ENCODE results near the gene STON1. TPM values are rescaled to one million over a fixed set of nuclear protein-coding genes. Genes with fewer than 3 reads are reported as not detected.

Gene STON1
- total and polyA plus RNA-seq, 2 of the 4 experiments (the other 2 are of a cell fraction): 4.0 to 5.7 TPM

DNA sequence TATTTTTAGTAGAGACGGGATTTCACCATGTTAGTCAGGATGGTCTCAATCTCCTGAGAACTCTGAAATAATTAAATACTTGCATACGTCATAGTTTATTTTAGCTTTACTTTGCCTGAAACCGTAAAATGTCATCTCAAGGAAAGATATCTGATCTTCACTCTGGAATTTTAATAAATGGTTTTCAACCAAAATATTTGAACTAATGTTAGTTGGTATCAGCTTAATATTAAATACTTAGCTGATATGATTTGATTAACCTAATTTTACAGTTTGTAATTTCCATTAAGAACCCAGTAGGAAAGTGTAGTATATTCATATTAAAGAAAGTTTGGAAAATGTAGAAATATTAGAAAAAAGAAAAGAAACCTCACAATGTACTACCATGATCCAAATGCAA lies 41.4 kb upstream of the STON1 start:
- dilution Hi-C loops (cut with HindIII; ENCODE audit: low sequenced_read_pairs, unreplicated experiment) (no loop called here), intact Hi-C loops (cut with micrococcal nuclease) (no loop called here), in situ Hi-C loops (cut with MboI; ENCODE audit: low sequenced_read_pairs) (no loop called here)
- H3K4me3 ChIP-seq (ENCODE audit: insufficient read depth, low read depth, low read length): no peak overlapping the region
- no peak overlapping the region for H2BK120ac ChIP-seq (ENCODE audit: low read depth, low read length)
- H3K4me2 ChIP-seq (ENCODE audit: low read depth, low read length): no peak overlapping the region
- H3K14ac ChIP-seq (replicated peaks; ENCODE audit: low read depth, low read length): no peak overlapping the region
- no peak overlapping the region for H4K91ac ChIP-seq (ENCODE audit: insufficient read depth, low read depth, low read length)
- H2AFZ ChIP-seq (replicated peaks; ENCODE audit: low read length, poor library complexity): no peak overlapping the region
- no peak overlapping the region for H3K18ac ChIP-seq (ENCODE audit: low read depth, low read length)
- no peaks in the 10 kb centered on the region for H3K79me1 ChIP-seq (ENCODE audit: low read depth in 1 of 2, low read length in 2 of 2)
- no peaks in the 10 kb centered on the region for H4K20me1 ChIP-seq (ENCODE audit: insufficient read depth, low read length)
- ChIA-PET CTCF (interaction anchor here (1.0 kb wide), 1 partner anchor 13 kb away, joined by 3 read pairs; no protein-coding TSS in a partner anchor), POLR2A (ENCODE audit: unreplicated experiment) (no interaction called here)
- H2BK5ac ChIP-seq (ENCODE audit: low read depth, low read length, poor library complexity, severe bottlenecking): no peak overlapping the region
- no peaks in the 10 kb centered on the region for H3K27me3 ChIP-seq (ENCODE audit: control insufficient read depth, insufficient read depth, low read length)
- WGBS, 2 experiments (ENCODE audit: extremely low coverage in 2 of 2, insufficient read length in 1 of 2): no CpG with 5 or more reads among the region's 3 CpGs
- H2BK15ac ChIP-seq (ENCODE audit: low read depth, low read length): no peak overlapping the region
- no peaks in the 10 kb centered on the region for H3K9me3 ChIP-seq (ENCODE audit: control insufficient read depth, insufficient read depth, low read length)
- no peak overlapping the region for H4K8ac ChIP-seq (ENCODE audit: low read depth in 2 of 2, low read length in 2 of 2)
- H3K56ac ChIP-seq (ENCODE audit: extremely low read depth, insufficient read depth, low read length): no peak overlapping the region
- TF ChIP-seq, protein P1, sequence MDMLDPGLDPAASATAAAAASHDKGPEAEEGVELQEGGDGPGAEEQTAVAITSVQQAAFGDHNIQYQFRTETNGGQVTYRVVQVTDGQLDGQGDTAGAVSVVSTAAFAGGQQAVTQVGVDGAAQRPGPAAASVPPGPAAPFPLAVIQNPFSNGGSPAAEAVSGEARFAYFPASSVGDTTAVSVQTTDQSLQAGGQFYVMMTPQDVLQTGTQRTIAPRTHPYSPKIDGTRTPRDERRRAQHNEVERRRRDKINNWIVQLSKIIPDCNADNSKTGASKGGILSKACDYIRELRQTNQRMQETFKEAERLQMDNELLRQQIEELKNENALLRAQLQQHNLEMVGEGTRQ (IDR thresholded peaks at IDR 0.05; ENCODE audit: low read depth, low read length): no peak
- no peak overlapping the region for H3K9ac ChIP-seq (ENCODE audit: low read depth, low read length)
- H3K23ac ChIP-seq (ENCODE audit: low read depth, low read length): no peak overlapping the region
- no peaks in the 10 kb centered on the region for H3K9me1 ChIP-seq (ENCODE audit: insufficient read depth, low read length)
- ATAC-seq (ENCODE audit: low read depth): no peak
- no peak for DNase-seq
- H3K27ac ChIP-seq (ENCODE audit: insufficient read depth, low read length): no peak overlapping the region
- H2BK20ac ChIP-seq (ENCODE audit: low read depth, low read length): no peak overlapping the region
- no peak overlapping the region for H2AK9ac ChIP-seq (replicated peaks; ENCODE audit: low read depth, low read length, poor library complexity)
- peaks cover 11% of the 10 kb centered on the region for H3K36me3 ChIP-seq (ENCODE audit: control insufficient read depth, insufficient read depth, low read length)
- no TSS peak for BruUV-seq (replicated peaks)
- no peak overlapping the region for H4K5ac ChIP-seq (ENCODE audit: low read depth, low read length)
- peaks cover 2% of the 10 kb centered on the region; the same call in 1 of the 2 replicates for H3K4me1 ChIP-seq (ENCODE audit: control insufficient read depth, insufficient read depth, low read length)
- H2AK5ac ChIP-seq (ENCODE audit: low read depth, low read length): no peak overlapping the region
- H3K4ac ChIP-seq (ENCODE audit: low read depth, low read length): no peak overlapping the region
